ENCODE measurements around the gene EHD3.

EHD3 gene

DNA sequence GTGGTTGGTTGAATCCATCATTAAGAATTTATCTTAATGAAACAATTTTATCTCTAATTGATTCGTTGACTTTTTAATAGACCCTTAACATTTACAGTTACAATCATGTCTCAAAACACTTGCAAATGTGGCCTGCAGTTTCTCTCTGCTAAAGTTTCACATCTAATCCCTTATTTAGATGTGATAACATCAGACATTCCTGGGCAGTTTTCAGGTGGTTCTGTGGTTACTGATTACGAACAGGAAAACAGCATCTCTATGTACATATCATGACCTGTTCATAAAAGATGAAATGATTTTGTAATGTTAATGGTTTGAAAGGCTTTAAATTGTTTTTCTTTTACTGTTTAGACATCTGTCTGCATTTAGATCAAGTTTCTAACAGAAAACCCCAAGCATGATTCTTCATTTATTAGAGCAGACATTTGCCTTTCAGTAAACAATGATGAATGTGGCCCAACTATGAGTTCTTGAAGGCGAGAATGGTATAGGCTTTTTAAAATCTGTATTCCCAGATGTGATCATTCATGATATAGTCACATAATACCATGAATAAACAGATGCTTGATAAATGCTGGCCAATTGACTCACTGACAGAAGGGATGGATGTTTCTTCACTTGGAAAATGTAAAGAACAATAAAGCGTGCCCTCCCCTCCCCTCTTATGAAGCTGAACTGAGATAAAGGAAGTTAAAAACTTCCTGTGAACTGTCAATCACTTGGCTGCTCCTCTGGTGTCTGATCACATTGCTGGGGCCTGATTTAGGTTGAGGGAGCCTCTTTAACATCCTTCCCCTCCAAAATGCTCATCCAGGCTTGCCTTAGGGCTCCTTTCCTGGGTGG lies 20.1 kb upstream of the EHD3 start:
- no peak for DNase-seq (ENCODE audit: low spot score)

GRCh38 chr2:31214444-31214915 lies 19.5 kb upstream of the EHD3 start:
- no peak for DNase-seq (ENCODE audit: low spot score)

- DNase-seq (ENCODE audit: low spot score) = no peak
These were observed 17.2 kb upstream of the EHD3 start for GRCh38 chr2:31216734-31217133.

DNA sequence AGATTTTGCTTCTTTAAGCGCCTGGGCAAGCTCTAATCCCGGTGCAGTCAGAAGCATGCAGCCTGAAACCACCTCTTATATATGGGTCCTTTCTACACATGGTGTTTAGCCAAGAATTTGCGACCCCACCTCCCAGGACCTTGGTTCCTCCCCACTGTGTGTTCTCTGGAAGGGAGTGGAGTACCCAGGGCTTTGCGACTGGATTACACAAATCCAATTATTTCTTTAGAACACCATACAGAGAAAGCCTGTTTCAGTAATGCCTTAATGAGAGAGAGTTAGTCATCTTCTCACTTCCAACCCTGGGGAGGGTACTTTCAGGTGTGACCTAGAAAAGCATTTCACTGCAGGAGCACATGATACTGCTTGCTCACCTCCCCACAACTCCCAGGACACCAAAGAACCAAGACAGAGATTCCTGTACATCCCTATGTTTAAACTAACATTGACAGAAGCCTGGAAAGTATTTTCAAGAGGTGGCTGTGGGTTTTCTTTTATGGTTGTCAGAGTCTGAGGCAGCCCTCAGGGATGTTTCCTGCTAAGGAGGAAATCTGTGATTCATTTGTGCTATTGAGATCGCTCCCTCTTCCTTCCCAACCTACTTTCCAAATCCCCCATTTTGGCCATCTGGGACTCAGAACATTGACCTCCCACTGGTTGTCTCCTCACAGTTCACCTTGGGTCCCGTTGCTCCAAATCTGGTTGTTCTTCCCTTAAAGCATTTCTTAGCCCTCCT lies 16.3 kb upstream of the EHD3 start, which contains the start of gene CAPN14:
TSS of gene CAPN14 (minus strand) at position 51 of the 736 bp plus-strand sequence. CDS start 12,068 bp downstream, outside the sequence.
- DNase-seq (ENCODE audit: low spot score) = no peak

DNA sequence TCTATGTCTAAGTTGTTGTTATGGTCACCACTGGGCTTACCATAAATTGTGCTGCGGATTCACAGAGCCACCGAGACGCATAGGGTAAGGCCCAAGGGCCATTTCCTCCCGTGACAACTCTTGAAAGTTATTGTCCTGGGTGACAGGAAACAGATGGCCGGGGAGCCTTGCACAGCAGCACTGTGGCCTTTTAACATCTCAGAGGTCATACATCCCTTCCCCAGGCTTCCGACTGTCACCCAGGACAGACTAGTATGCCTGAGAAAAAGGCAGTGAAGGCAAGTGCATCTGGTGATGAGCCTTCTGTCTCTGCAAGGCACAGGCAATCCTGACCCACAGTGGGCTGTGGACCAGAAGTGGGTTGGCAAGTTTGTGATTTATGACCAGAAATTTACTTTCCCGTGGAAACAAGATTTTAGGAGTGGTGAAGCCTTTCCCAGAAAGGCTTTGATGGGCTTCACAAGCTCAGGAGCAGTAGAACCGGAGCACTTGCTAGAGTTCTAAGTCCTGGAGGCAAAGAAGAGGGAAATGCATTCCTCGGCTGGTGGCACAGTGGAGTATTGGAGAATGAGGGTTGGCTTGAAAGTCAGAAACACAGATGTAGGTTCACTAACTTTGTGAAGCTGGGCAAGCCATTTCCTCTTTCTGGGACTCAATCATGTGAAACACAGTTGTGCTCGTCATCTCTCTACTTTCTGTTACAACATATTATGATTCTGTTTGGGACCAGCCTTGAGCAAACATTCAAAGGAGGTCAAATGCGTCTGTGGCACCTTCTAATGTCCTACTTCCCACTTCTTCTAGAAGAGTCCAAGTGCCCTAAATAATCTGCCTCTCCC lies 14.6 kb upstream of the EHD3 start:
- DNase-seq (ENCODE audit: low spot score) = no peak

- no peak for DNase-seq (ENCODE audit: low spot score)
These were observed 12.4 kb upstream of the EHD3 start for GRCh38 chr2:31221544-31221943.

GRCh38 chr2:31222071-31222470 lies 11.9 kb upstream of the EHD3 start:
- DNase-seq (ENCODE audit: low spot score) = no peak

DNA sequence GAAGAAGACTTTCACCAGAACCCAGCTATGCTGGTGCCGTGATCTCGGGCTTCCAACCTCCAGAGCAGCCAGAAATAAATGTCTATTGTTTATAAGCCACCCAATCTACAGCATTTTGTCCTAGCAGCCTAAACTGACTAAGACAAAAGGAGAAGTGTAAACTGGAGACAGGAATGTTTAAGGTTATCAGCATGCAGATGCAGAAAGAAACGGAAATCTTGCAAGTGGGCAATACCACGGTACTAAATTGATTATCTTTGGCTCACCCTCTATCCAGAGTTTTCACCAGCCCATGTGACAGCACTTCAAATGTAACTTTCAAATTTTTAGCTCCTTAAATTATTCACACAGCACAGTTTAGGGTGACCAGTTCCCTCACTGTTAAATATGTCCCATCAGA lies 10.9 kb upstream of the EHD3 start:
- no peak for DNase-seq (ENCODE audit: low spot score)

DNA sequence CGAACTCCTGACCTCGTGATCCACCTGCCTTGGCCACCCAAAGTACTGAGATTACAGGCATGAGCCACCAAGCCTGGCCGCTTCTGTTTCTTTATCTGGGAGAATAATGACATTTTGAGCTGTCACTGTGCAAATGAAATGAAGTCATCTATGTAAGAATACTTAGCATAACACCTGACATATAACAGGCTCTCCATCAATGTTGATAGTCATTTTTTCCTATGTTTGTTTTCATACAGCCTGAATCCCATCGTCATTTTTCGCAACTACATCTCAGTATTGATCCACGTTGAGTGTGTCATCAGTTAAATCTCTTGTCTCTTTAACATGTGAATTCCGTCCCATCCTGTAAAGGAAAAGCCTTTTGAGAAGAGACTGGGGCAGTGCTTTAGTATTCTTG lies 10.2 kb upstream of the EHD3 start:
- DNase-seq (ENCODE audit: low spot score) = no peak

GRCh38 chr2:31226266-31226665 lies 7.7 kb upstream of the EHD3 start:
- DNase-seq (ENCODE audit: low spot score) = no peak

DNA sequence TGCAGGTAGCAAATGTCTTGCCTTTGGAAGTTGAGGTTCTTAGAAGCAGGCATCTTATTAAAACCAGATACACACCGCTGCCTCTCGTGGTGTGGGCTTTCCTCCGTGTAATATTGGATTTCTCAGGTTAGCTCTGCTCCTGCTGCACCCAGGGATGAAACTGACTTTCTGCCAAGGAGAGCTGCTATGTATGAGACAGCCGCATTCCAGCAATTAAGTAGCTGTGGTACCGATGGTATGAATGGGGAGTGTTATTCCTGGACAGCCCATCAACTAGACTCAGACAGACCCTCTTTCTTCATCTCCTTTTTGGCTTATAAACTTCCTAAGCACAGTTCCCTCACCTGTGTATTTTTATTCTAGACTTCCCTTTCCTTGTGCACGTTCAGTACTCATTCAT lies 6.8 kb upstream of the EHD3 start:
- no peak for DNase-seq (ENCODE audit: low spot score)

- DNase-seq (ENCODE audit: low spot score) = no peak
These were observed 6.2 kb upstream of the EHD3 start for GRCh38 chr2:31227711-31228125.

DNA sequence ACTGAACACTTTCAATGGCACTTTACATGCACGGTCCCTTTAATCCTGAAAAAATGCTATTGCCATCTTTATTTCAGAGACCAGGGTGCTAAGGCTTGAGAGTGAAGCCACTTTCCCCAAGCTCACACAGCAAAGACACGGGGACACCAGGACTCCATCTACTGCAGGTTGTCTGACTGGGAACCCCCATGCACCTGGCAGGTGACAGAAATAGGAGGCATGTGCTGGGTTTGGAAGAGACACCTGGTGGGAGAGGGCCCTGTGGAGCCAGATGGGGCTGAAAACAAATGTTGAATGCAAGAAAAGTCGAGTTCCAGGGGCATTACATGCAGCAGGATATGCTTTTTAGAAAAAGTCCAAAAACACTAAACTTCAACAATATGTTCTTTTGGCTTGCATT lies 5.2 kb upstream of the EHD3 start:
- no peak for DNase-seq (ENCODE audit: low spot score)

DNA sequence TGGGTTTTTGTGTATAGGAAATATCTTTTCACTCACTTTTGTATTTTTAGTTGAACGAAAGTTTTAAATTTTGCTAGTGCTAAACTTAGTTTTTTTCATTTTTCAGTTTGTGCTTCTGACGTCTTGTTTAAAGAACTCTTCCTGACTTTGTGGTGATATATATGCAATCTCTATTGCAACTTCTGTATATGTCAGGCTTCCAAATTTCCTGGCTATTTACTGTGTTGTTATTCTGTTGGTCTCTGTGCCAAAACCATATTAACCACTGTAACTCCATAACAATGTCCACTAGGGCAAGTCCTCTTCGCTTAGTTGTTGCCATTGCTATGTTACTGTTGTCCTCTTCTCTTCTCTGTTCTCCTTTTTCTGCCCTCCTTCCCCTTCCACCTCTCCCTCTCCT lies 3.2 kb upstream of the EHD3 start:
- DNase-seq (ENCODE audit: low spot score) = no peak

DNA sequence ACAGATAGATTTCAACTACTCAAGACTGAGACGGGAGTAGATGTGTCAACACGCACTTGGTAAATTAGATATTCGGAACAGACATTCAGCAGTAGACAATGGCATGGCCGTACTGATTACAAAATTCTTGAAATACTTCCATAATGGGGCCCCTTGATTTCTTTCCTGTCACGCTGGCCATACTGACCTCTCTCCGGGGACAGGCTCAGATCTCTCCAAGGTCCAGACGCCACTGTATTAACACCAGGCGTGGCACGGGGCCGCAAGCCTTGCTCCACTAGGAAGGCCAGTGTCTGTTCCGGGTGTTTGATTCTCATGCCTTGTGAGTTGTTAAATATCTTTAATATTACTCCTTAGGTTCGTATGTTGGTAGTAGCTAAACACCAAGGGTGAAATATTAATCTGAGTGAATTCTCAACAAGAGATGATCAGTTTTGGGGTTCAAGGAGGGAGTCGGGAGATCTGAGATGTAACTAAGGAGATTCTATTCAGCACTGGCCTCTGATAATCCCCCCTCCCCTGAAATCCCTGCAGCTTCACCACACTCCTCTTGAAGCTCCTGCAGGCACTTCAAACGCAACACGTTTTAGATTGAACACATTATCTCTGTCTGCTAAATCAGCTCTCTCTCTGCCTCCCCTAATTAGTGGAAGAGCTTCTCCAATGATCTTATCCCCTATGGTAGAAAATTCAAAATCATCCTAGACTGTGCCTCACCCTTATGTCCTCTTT lies 2.2 kb upstream of the EHD3 start:
- DNase-seq (ENCODE audit: low spot score) = no peak

GRCh38 chr2:31232586-31232985 lies 1.4 kb upstream of the EHD3 start:
- no peak for DNase-seq (ENCODE audit: low spot score)

GRCh38 chr2:31233231-31233630 lies 721 bp upstream of the EHD3 start:
- no peak for DNase-seq (ENCODE audit: low spot score)

- no peak for DNase-seq (ENCODE audit: low spot score)
These were observed 941 bp downstream of the EHD3 start for GRCh38 chr2:31234683-31235503.

DNA sequence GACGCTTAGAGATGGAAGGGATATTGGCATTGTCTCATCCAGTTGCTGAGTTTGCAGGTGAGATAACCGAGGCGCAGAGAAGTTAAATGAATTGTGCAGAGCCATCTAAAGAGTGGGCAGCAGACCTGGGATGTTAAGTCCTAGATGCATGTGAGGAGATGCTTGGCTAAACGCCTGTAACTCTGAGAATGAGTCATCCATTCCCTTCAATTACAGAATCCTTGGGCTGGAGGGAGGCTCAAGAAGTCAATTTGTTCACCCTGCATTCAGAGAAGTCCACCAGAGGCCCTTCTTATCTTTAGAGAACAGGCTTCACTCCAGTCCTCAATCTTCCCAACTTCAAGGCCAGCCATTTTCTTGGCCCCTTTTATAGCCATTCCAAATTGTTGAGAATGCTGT lies 1.6 kb downstream of the EHD3 start:
- DNase-seq (ENCODE audit: low spot score) = no peak

GRCh38 chr2:31236433-31237205 lies 2.7 kb downstream of the EHD3 start:
- DNase-seq (ENCODE audit: low spot score) = no peak
